ENCODE measurements around the gene KLHL40. TPM values are rescaled to one million over a fixed set of nuclear protein-coding genes. Genes with fewer than 3 reads are reported as not detected.

The KLHL40 gene
- total and polyA plus RNA-seq, 10 of the 15 experiments (the other 5 are each of a cell fraction or from before 2014, with no cell fraction given): not detected

GRCh38 chr3:42735615-42736014 lies 50.3 kb downstream of the KLHL40 start:
- intact Hi-C loops (cut with micrococcal nuclease; ENCODE audit: unreplicated experiment): no loop called here
- TF ChIP-seq RELA (IDR thresholded peaks at IDR 0.05; ENCODE audit: borderline replicate concordance, partially characterized antibody) (no peak), BMI1 (IDR thresholded peaks at IDR 0.05; ENCODE audit: borderline replicate concordance) (no peak), POLR2AphosphoS2 (IDR thresholded peaks at IDR 0.05; ENCODE audit: low read depth, low read length) (no peak), SKIL (IDR thresholded peaks at IDR 0.05; ENCODE audit: low read depth, poor library complexity, severe bottlenecking) (no peak), POU2F2 (IDR thresholded peaks at IDR 0.05; ENCODE audit: borderline replicate concordance, low read depth, low read length) (no peak), MXI1 (IDR thresholded peaks at IDR 0.05; ENCODE audit: low read depth, low read length) (no peak), SIX5 (IDR thresholded peaks at IDR 0.05; ENCODE audit: low read depth, low read length, severe bottlenecking) (no peak), NFIC (IDR thresholded peaks at IDR 0.05; ENCODE audit: low read depth, low read length) (no peak), BACH1 (IDR thresholded peaks at IDR 0.05; ENCODE audit: borderline replicate concordance) (no peak)
- TF ChIP-seq, protein P1, sequence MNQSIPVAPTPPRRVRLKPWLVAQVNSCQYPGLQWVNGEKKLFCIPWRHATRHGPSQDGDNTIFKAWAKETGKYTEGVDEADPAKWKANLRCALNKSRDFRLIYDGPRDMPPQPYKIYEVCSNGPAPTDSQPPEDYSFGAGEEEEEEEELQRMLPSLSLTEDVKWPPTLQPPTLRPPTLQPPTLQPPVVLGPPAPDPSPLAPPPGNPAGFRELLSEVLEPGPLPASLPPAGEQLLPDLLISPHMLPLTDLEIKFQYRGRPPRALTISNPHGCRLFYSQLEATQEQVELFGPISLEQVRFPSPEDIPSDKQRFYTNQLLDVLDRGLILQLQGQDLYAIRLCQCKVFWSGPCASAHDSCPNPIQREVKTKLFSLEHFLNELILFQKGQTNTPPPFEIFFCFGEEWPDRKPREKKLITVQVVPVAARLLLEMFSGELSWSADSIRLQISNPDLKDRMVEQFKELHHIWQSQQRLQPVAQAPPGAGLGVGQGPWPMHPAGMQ (IDR thresholded peaks at IDR 0.05; ENCODE audit: borderline replicate concordance): no peak
- TF ChIP-seq, protein P2, sequence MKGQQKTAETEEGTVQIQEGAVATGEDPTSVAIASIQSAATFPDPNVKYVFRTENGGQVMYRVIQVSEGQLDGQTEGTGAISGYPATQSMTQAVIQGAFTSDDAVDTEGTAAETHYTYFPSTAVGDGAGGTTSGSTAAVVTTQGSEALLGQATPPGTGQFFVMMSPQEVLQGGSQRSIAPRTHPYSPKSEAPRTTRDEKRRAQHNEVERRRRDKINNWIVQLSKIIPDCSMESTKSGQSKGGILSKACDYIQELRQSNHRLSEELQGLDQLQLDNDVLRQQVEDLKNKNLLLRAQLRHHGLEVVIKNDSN (IDR thresholded peaks at IDR 0.05; ENCODE audit: borderline replicate concordance, extremely low read length, insufficient read depth, low read depth, low read length): no peak
- FAIRE-seq: no peak
- BruUV-seq (replicated peaks): no TSS peak
- H3K27me3 ChIP-seq (replicated peaks in 1 of 2; ENCODE audit: control insufficient read depth in 2 of 2, insufficient read depth in 2 of 2, low read length in 1 of 2): no peaks in the 10 kb centered on the region; a peak in 1 of 4 replicates
- H3K36me3 ChIP-seq (ENCODE audit: control insufficient read depth in 2 of 2, insufficient read depth in 2 of 2, low read length in 1 of 2): no peaks in the 10 kb centered on the region
- ChIA-PET SMC1A (ENCODE audit: uncharacterized antibody, unreplicated experiment) (no interaction called here), CTCF (interaction anchor here (1.1 to 1.2 kb wide), 2 partner anchors 10 to 134 kb away, joined by 3 to 4 read pairs; no protein-coding TSS in a partner anchor), RAD21 (ENCODE audit: unreplicated experiment) (no interaction called here), POLR2A (no interaction called here)
- no peaks in the 10 kb centered on the region for H4K20me1 ChIP-seq (ENCODE audit: control insufficient read depth, insufficient read depth)
- in situ Hi-C loops (cut with MboI): no loop called here
- H2AFZ ChIP-seq (ENCODE audit: control insufficient read depth, low read depth, low read length): no peak overlapping the region
- no peak overlapping the region for H3K4me2 ChIP-seq (ENCODE audit: control insufficient read depth, insufficient read depth)
- ATAC-seq: no peak
- no peaks in the 10 kb centered on the region for H3K9me3 ChIP-seq (replicated peaks; ENCODE audit: control insufficient read depth, insufficient read depth, low read length)
- H3K9ac ChIP-seq (ENCODE audit: control insufficient read depth, insufficient read depth, low read length): no peak overlapping the region
- WGBS (ENCODE audit: insufficient coverage, insufficient replicate concordance, low lambda C conversion rate, missing lambda C conversion rate): 48% methylated on average over 12 of the region's 12 CpGs
- DNase-seq (ENCODE audit: low read depth, low spot score): no peak
- H3K27ac ChIP-seq (ENCODE audit: control insufficient read depth, insufficient read depth): no peak overlapping the region
- no peaks in the 10 kb centered on the region for H3K79me2 ChIP-seq (ENCODE audit: control insufficient read depth, insufficient read depth, low read length)
- no peak overlapping the region for H3K4me3 ChIP-seq
- H3K4me1 ChIP-seq (ENCODE audit: control insufficient read depth, insufficient read depth, low read length): no peaks in the 10 kb centered on the region
